NCI-H2171 (cell line): Measurements from ENCODE around the gene FAM228A.
"Not testable (repeated sequence)": the region's sequence is repeated elsewhere in the genome, so short reads cannot be mapped to it uniquely, and the experiment has no call there.

ENCODE experiments used
- DNase-seq: peaks from one replicate; lab custom pipeline; 2025; lab: John Stamatoyannopoulos, UW

FAM228A gene

GRCh38 chr2:24174851-24175277, at the start of gene FAM228A:
FAM228A (plus strand) TSS chr2:24175053; CDS start chr2:24175481, 428 bp downstream.
- no peak for DNase-seq

- no peak for DNase-seq
Measured at GRCh38 chr2:24125956-24126355, 48.9 kb upstream of the FAM228A start.

- no peak for DNase-seq
Measured at GRCh38 chr2:24132543-24132942, 42.3 kb upstream of the FAM228A start.

- not testable (repeated sequence) for DNase-seq
Measured at GRCh38 chr2:24140305-24140704, 34.5 kb upstream of the FAM228A start.

DNA sequence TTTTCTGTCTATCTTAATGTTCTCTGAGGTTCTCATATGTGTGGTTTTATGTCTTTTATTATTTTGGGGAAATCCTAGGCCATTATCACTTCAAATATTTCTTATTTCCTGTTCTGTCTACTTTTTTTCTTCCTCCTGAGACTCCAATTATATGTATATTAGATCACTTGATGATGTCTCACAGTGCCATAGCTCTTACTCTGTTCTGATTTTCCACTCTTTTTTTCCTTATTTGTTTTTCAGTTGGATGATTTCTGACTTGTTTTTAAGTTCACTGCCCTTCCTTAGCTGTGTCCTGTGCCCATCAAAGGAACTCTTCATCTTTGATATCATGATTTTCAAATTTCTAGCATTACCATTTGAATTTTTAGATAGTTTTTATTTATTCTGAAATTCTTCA, 27.5 kb upstream of the FAM228A start:
- no peak for DNase-seq

DNA sequence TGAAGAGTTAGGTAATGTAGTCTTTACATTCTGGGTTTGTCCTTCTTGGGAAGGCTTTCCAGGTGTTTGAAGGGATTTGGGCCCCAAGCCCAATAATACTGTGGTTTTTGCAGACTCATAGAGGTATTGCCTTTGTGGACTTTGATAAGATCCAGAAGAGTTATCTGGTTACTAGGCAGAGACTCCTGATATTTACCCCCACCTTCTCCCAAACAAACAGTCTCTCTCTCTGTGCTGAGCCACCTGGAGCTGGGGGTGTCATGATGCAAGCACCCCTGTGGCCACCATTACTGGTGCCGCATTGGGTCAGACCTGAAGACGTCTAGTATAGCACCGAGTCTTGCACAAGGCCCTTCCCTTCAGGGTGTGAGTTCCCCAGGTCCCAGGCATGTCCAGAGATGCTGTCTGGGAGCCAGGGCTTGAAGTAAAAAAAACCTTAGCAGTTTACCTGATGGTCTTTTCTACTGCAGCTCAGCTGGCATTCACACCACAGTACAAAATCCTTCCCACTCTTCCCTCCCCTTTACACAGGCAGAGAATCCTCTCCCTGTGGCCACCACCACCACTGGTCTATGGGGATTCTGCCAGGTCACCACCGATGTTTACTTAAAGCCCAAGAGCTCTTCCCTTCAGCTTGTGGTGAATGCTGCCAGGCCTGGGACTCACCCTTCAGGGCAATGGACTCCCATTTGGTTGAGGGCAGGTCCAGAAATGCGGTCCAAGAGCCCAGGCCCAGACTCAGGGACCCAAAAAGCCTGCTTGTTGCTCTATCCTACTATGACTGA, 22.2 kb upstream of the FAM228A start:
- no peak for DNase-seq

- no peak for DNase-seq
Measured at GRCh38 chr2:24153478-24153877, 21.4 kb upstream of the FAM228A start.

- no peak for DNase-seq
Measured at GRCh38 chr2:24158131-24158530, 16.7 kb upstream of the FAM228A start.

DNA sequence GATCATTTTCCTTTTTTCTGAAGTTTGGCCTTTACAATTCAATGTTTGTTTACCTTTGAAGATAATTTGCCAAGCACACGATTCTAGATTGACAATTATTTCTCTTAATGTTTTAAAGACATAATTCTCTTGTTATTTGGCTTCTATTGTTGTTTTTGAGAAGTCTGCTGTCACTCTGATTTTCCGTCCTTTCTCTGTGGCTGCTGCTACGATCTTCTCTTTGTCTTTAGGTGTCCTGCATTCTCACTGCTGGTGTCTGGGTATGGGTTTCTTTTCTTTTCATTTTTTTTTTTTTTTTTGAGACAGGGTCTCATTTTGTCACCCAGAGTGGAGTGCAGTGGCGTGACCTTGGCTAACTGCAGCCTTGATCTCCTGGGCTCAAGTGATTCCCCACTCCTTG, 15.1 kb upstream of the FAM228A start:
- DNase-seq, result no peak

GRCh38 chr2:24160761-24161160, 14.1 kb upstream of the FAM228A start:
- no peak for DNase-seq

GRCh38 chr2:24162494-24162893, 12.4 kb upstream of the FAM228A start:
- no peak for DNase-seq

DNA sequence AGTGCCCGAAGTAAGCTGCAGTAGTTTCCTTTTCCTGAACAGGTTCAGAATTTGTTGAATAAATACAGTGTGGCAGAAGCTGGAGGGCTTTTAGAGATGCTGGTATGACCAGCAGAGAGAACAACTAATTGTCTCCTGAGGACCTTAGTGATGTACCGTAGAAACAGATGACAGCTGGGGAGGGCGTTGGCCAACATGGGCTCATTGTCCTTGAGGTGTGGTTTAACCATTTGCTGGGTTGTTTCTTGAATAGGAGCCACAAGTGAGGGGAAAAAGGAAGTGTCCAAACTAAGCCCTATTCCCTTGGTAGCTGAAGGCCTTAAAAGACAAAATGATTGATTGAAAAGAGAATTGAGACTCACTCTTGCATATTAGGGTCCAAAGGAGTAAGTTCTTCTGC, 11.7 kb upstream of the FAM228A start:
- no peak for DNase-seq

DNA sequence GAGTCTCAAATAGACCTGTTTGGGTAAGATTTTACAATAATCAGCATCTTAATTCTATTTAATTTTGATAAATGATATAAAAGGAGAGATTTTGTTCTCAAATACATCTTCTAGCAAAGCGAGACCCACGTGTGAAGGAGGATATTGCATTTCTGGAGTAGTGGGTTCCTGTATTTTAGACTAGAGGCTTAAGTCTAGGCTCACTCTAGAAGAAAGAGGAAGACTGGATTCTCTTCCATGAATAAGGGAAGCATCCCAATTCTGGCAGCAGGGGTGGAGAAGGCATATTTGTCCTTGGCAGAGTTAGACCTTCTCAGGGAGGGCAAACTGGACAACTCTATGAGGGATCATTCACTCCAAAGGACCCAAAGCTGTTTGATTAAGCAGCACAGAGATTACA, 11.3 kb upstream of the FAM228A start:
- DNase-seq, result no peak

DNA sequence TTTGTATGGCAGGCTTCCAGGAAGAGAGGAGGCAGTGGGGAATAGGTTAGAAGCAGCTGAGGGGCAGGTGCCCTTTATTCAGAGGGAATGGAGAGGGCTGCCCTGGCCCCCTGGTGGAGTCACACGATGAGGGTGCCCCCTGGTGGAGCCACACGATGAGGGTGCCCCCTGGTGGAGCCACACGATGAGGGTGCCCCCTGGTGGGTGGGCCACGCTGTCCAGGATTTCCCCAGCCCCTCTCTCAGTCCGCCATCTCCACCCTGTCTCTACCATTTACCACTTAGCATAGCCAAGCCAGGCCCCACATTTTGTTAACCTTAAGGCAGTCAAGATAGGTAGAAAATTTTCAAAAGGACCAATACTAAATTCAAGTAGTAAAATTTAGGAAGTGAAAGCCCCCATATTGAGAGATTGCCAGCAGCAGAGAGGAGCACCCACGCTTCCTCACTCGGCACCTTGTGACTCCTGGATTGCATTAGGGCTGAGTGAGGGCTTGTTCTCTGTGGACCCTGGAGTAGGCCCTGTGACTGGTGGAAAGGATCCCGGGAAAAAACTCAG, 10.4 kb upstream of the FAM228A start:
- DNase-seq, result no peak

GRCh38 chr2:24169023-24169422, 5.8 kb upstream of the FAM228A start:
- DNase-seq, result no peak

- no peak for DNase-seq
Measured at GRCh38 chr2:24175631-24176187, 856 bp downstream of the FAM228A start.

- DNase-seq, result no peak
Measured at GRCh38 chr2:24176326-24176725, 1.5 kb downstream of the FAM228A start.

DNA sequence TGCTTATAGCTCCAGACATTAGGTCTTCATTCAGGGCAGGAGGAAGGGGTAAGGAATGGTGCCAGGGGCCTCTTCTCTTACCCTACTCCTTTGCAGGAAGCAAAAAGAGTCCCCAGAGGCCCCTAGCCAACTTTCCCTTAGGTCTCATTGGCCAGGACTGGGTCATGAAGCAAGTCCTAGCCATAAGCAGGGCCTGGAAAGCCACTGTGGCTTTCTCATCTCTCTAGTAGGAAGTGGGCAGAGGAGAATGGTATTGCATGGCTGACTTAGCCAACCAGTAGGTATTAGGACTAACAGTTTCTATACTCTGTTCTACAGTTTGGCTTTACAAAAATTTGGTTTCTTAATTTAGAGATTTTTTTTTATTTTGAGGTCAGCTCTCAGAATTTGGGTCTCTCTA, 4.8 kb downstream of the FAM228A start:
- no peak for DNase-seq

GRCh38 chr2:24181849-24182248, 7.0 kb downstream of the FAM228A start:
- no peak for DNase-seq

DNA sequence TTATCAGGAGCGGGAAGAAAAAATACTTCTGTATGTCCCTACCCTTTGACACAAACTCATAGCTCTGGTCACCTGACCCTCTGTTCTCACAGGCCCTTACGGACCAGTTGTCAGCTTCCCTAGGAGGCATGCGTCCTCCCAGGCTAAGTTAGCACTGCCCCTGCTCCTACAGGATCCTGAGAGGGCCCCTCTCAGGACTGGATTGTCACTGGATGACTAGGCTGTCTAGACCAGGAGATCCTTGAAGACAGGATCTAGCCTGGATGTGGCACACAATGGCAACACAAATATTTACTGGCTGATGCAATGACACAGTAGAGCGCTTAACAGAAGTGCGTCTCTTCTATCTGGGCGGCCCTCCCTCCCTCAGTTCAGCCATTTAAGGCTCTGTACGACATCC, 7.7 kb downstream of the FAM228A start:
- no peak for DNase-seq

GRCh38 chr2:24183366-24184069, 8.7 kb downstream of the FAM228A start:
- DNase-seq, result no peak

DNA sequence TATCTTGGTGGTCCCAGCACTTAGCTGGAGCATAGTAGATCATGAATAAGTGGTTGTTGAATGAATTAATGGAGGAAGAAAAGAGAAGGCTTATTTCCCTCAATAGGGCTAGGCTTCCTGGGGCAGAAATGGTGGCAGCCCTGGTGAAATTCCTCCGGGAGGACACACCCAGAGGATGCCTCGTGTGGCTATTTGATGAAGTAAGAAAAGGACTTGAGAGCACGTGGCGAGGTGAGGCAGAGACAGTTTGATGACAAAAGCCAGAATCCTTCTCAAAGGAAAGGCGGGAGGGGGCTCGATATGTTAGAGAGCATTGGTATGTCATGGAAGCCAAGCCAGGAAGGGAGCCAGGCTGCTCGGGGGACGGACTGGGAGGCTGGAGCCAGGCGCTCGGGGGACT, 14.7 kb downstream of the FAM228A start:
- DNase-seq, result no peak

- DNase-seq, result no peak
Measured at GRCh38 chr2:24190503-24190902, 15.7 kb downstream of the FAM228A start.
